Mucosa of descending colon (tissue), 3 donors: ENCODE results near the gene PIGK. TPM values are rescaled to one million over a fixed set of nuclear protein-coding genes. Genes with fewer than 3 reads are reported as not detected.
"Not testable (repeated sequence)": the region's sequence is repeated elsewhere in the genome, so short reads cannot be mapped to it uniquely, and the experiment has no call there.

ENCODE experiments used
- ATAC-seq: fragments of 200-7000 bp; cut with Tn5 transposase; one replicate; pipeline ENCODE4 v1.9.1; 2020; ENCODE audit warnings: mild to moderate bottlenecking, moderate library complexity
- DNase-seq, 3 donors: peaks; one replicate each; pipeline ENCODE4 v3.0.0-alpha.2; 2020
- H3K36me3 ChIP-seq: fragments of 200-600 bp; one replicate; pipeline ENCODE4 v1.8.0; 2021; ENCODE audit warnings: low read depth, mild to moderate bottlenecking
- H3K4me1 ChIP-seq: fragments of 200-600 bp; one replicate; pipeline ENCODE4 v1.8.0; 2021; ENCODE audit warnings: low read depth, mild to moderate bottlenecking
- H3K4me3 ChIP-seq: fragments of 200-600 bp; one replicate; pipeline ENCODE4 v1.8.0; 2021; ENCODE audit warnings: mild to moderate bottlenecking
- H3K9me3 ChIP-seq: fragments of 200-600 bp; one replicate; pipeline ENCODE4 v1.8.0; 2021; ENCODE audit warnings: mild to moderate bottlenecking
- CTCF ChIP-seq: fragments of 200-600 bp; IDR thresholded peaks from one replicate; pipeline ENCODE4 v1.8.0; 2022; ENCODE audit warnings: antibody characterized with exemption, mild to moderate bottlenecking
- intact Hi-C, 2 donors: fragments of 100-400 bp; cut with DNase I in 1 of 2; cut with micrococcal nuclease in 1 of 2; formaldehyde crosslinking; loops; one replicate each; pipeline versions ENCODE4 v1.11.0 to v1.11.1; 2022; cut with DNase I, micrococcal nuclease
- total RNA-seq, 3 donors: library from RNA; stranded (reverse); fragmentation: NEBNext Ultra II Directional in 2 of 3; extraction: Animal tissue kit (Norgen Biotek cat#: 25700) in 2 of 3; gene quantifications; one replicate each; pipeline versions ENCODE4 v1.2.1 to v1.2.4, GENCODE V29; 2021 to 2023
- donor health status: DM: no; HTN: no; CAD: no; lungs with moderate emphysema.
- donor health status: DM: no; HTN: no; CAD: no.
- donor health status: DM: no; HTN: yes; CAD: no.

Gene PIGK
- total RNA-seq, 3 donors from 2014 or later, result 15.0 to 24.5 (median 16.9) TPM

- intact Hi-C loops, result no loop called here
- no peak for TF ChIP-seq CTCF
- H3K4me1 ChIP-seq, result no peaks in the 10 kb centered on the region
- peaks cover 25% of the 10 kb centered on the region for H3K9me3 ChIP-seq
- no peak overlapping the region for H3K4me3 ChIP-seq
- no peaks in the 10 kb centered on the region for H3K36me3 ChIP-seq
- ATAC-seq, result no peak
- DNase-seq, result no peak
Measured at GRCh38 chr1:77175230-77175844, 43.9 kb downstream of the PIGK start.

- no peak for DNase-seq
- intact Hi-C loops, result no loop called here
- no peak for TF ChIP-seq CTCF
Measured at GRCh38 chr1:77170687-77171086, 48.5 kb downstream of the PIGK start.

GRCh38 chr1:77168358-77168757 lies 50.9 kb downstream of the PIGK start:
- intact Hi-C loops, result no loop called here

More at GRCh38 chr1:77170687-77171086, 48.5 kb downstream of the PIGK start:
- no peaks in the 10 kb centered on the region for H3K36me3 ChIP-seq
- H3K4me3 ChIP-seq, result no peak overlapping the region
- no peaks in the 10 kb centered on the region for H3K4me1 ChIP-seq
- ATAC-seq, result no peak
- H3K9me3 ChIP-seq, result peaks cover 9% of the 10 kb centered on the region

GRCh38 chr1:77164434-77164944 lies 54.7 kb downstream of the PIGK start:
- no peak for DNase-seq
- no peak for TF ChIP-seq CTCF
- intact Hi-C loops, result no loop called here
- no peak for ATAC-seq
- H3K9me3 ChIP-seq, result no peaks in the 10 kb centered on the region
- no peaks in the 10 kb centered on the region for H3K4me1 ChIP-seq
- H3K4me3 ChIP-seq, result no peak overlapping the region
- no peaks in the 10 kb centered on the region for H3K36me3 ChIP-seq

More at GRCh38 chr1:77168358-77168757, 50.9 kb downstream of the PIGK start:
- Histone ChIP-seq H3K4me1 (no peaks in the 10 kb centered on the region), H3K36me3 (no peaks in the 10 kb centered on the region), H3K4me3 (no peak overlapping the region), H3K9me3 (no peaks in the 10 kb centered on the region)
- DNase-seq, result no peak
- ATAC-seq, result no peak
- no peak for TF ChIP-seq CTCF

- not testable (repeated sequence) for DNase-seq
Measured at GRCh38 chr1:77159706-77160105, 59.5 kb downstream of the PIGK start.

GRCh38 chr1:77156214-77156613 lies 63.0 kb downstream of the PIGK start:
- Histone ChIP-seq H3K36me3 (no peaks in the 10 kb centered on the region), H3K4me1 (no peaks in the 10 kb centered on the region), H3K4me3 (no peak overlapping the region), H3K9me3 (no peaks in the 10 kb centered on the region)
- no peak for DNase-seq
- no peak for TF ChIP-seq CTCF
- no peak for ATAC-seq
- intact Hi-C loops, result no loop called here

More at GRCh38 chr1:77159706-77160105, 59.5 kb downstream of the PIGK start:
- ATAC-seq, H3K36me3 ChIP-seq, intact Hi-C loops, H3K4me1 ChIP-seq, H3K9me3 ChIP-seq, H3K4me3 ChIP-seq: not testable (repeated sequence)
